Measurements from ENCODE around the gene IQSEC1.

The IQSEC1 gene

DNA sequence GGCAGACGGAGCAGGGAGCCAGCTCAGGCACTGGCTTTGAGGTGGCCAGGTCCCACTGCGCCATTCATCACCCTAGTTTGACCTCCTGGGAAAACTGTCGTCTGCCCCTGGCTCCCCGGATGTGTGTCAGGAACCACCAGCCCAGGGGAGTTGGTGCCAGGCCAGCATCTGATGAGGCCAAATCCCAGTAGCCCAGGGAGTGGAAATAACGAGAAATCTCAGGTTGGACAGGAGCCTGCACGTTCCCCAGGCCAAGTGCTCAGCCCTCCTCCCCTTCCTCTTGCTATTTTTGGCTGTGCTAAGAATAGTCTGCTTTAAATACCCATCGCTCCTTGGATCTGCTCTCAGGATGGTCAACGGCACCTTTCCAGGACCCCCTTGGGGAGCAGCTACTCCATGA lies 138.8 kb downstream of the IQSEC1 start:
- DNase-seq (ENCODE audit: low read depth): no peak

- DNase-seq (ENCODE audit: low read depth): no peak
Measured at GRCh38 chr3:12933901-12934300, 139.3 kb downstream of the IQSEC1 start.

- DNase-seq (ENCODE audit: low read depth): no peak
Measured at GRCh38 chr3:12932754-12933153, 140.5 kb downstream of the IQSEC1 start.

DNA sequence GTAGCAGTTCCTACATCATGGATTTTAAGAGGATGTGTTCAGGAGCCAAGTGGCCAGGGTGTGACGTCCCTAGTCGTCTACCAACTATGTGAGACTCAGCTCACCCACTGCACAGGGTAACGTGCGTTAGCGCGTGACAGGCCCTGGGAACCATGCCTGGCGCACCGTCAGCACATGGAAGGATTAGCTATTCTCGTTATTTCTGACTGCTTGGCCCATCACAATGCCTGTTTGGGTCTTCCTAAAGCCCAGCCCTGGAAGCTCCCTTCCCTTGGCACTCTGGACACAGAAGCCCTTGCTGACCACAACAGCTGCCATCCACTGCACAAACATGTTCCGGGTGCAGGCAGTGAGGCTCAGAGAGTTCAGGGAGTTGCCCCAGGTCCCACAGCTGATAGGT lies 140.9 kb downstream of the IQSEC1 start:
- no peak for DNase-seq (ENCODE audit: low read depth)

DNA sequence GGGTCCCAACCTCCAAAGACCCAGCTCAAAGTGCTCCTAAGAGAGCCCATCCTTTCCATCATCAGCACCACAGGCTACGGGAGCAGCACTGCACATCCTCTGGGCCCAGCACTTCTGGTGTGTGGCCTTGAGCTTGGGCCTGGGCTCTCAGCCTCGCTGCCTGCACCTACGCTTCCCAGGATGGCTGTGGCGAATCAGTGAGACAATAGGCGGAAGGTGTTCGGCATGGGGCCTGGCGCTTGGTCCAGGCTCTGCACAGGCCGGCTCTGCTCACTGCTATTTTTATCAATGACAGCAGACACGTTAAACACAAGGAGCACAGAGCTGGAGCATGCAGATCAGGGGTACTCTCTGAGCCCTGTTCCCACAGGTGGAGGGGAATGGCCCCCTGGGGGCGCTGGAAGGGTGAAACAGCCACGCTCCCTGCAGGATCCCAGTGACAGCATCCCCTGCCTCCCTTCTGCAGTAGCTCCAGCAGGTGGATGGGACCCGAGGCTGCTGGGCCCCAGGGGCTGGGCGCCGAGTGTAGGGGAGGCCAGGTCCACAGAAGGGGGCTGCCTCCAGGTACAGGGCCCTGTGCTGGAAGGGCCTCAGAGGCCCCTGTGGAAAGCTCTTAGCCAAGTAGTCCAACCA lies 141.8 kb downstream of the IQSEC1 start:
- no peak for DNase-seq (ENCODE audit: low read depth)

- no peak for DNase-seq (ENCODE audit: low read depth)
Measured at GRCh38 chr3:12929801-12930200, 143.4 kb downstream of the IQSEC1 start.

- DNase-seq (ENCODE audit: low read depth): no peak
Measured at GRCh38 chr3:12926660-12927059, 146.6 kb downstream of the IQSEC1 start.

GRCh38 chr3:12925648-12926047 lies 147.6 kb downstream of the IQSEC1 start:
- no peak for DNase-seq (ENCODE audit: low read depth)

GRCh38 chr3:12924437-12924836 lies 148.8 kb downstream of the IQSEC1 start:
- DNase-seq (ENCODE audit: low read depth): no peak

DNA sequence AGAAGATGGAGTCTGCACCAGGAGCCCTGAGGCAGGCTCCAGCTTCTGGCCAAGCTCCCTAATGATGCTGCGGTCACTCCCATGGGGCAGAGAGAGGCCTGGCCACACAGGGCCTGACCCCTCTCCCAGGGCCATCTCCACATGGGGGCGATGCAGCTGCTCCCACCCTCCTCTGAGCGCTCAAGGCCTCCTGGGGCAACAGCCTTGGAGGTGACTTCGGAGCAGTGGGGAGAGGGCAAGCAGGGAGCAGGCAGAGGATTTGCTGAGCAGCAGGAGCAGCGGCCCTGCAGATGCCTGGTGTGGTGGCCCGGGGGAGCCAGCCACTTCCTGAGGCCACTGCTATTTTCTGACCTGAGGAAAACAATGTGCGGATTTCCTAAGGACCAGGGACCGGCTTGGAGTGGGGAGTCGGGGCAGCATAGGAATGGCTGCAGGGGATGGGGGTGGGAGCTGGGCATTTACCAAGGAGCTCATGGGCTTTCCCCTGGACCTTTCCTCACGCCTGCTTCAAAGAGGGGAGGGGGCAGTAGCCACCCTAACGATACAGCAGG lies 150.3 kb downstream of the IQSEC1 start:
- no peak for DNase-seq (ENCODE audit: low read depth)

GRCh38 chr3:12922306-12922705 lies 150.9 kb downstream of the IQSEC1 start:
- DNase-seq (ENCODE audit: low read depth): no peak

GRCh38 chr3:12921736-12922135 lies 151.5 kb downstream of the IQSEC1 start:
- no peak for DNase-seq (ENCODE audit: low read depth)

GRCh38 chr3:12920967-12921366 lies 152.3 kb downstream of the IQSEC1 start:
- DNase-seq (ENCODE audit: low read depth): no peak

- no peak for DNase-seq (ENCODE audit: low read depth)
Measured at GRCh38 chr3:12919205-12919604, 154.0 kb downstream of the IQSEC1 start.

DNA sequence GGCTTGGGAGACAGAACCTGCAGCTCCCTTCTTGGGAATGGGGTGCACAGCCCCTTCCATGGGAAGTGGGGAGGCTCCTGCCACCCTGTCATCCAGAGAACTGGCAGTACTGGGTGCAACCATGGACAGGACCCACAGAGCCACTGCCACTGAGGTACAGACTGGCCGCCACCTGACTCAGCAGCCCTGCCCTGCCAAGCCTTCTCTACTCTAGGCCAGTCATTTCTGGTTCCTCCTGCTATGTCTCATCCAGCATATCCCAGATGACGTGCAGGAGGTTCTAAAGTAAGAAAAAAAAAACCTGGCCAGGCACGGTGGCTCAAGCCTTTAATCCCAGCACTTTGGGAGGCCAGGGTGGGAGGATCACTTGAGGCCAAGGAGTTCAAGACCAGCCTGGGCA lies 155.0 kb downstream of the IQSEC1 start:
- DNase-seq (ENCODE audit: low read depth): no peak

DNA sequence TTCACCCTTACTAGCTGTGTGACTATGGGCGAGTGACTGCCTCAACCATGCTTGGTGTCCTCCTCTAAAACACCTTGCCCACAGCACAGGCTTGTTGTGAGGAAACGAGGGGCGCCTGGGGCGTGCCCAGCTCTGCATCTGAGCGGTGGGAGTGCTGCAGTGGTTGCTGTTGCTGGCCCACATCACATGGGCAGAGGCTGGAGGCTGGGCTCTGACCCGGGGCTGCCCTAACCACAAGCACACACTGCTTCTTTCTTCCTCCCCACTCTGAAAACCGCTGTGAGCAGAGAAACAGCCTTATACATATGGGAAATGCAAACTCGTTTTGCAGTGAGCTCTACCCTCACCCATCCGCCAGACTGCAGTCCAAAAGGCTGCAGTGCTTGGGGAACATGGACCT lies 157.1 kb downstream of the IQSEC1 start:
- no peak for DNase-seq (ENCODE audit: low read depth)

DNA sequence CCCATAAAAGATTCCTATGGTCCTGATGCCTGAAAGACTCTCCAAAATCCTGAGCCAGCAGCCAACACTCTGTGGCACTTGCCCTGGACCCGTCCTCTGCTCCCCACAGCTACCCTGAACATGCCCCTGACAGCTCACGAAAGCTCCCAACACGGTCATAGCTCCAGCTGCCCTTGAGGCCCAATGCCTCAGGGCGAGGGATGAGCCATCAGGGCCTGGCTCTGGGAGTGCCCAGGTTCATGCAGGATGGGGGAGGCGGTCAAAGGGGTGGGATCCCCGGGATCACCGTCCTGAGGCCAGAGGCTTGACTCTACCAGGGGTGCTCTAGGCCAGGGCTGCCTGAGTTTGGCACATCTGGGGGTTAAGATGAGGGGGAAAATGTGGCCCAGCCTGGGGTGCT lies 159.1 kb downstream of the IQSEC1 start:
- no peak for DNase-seq (ENCODE audit: low read depth)

- DNase-seq (ENCODE audit: low read depth): no peak
Measured at GRCh38 chr3:12911881-12912415, 161.3 kb downstream of the IQSEC1 start.

DNA sequence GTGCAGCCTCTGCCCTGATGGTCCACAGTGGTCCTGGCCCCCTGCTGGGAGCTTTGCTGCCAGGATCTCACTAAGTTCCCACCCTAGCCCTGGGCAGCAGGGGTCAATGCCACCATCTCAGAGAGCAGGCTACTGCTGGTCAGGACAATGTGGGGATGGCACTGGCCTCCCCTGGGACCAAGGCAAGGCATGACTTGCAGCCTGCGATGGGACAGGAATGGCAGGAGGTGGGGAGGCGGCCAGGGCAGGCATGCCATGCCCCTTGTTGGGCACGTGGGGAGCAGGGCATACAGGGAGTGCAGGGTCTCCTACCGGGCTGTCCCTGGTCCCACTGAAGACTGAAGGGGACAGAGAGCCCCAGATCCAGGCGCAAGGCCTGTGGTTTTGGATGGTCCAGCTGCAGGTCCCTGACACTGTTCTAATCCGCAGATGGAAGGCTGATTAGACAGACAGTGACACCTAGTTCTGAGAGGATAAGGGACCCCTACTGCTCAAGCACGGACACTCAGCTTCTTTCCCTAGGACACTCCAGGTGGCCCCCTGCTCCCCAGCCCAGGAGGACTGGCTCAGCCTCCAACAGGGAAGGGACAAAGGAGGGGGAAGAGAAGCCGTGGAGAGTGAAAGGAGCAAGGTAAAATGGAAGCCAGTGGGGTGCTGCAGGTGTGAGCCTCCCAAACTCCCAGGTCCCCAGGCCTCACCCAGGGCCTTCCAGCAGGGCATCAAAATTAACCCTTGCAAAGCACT lies 162.7 kb downstream of the IQSEC1 start:
- no peak for DNase-seq (ENCODE audit: low read depth)

GRCh38 chr3:12909710-12910109 lies 163.5 kb downstream of the IQSEC1 start:
- no peak for DNase-seq (ENCODE audit: low read depth)

- DNase-seq (ENCODE audit: low read depth): no peak
Measured at GRCh38 chr3:12908859-12909258, 164.4 kb downstream of the IQSEC1 start.

DNA sequence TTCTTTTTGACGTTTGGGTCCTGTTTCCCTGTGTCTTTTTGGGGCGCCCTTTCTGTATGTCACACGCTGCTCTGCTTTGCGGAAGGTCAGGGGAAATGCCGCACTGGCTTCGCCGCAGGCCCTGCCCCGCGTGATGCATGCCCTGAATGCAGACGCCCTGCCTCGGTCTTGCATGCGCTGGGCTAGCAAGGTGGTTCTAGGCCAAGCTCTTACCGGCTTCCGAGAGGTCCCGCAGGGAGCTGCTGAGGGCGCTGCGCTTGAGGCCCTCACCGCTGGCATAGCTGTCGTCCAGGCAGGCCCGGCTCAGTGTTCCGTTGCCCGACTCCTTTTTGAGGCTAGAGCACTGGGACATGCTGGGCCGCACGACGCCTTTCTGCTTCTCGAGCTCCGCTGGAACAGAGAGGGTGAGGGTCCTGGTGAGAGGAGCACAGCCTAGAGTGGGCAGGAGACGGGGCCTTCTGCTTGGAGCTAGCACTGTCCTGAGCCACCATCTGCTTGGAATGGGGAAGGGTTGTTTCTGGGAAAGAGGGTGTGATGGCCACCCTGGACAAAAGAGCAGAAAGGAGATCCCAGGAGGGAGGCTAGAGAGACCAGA lies 165.0 kb downstream of the IQSEC1 start:
- DNase-seq (ENCODE audit: low read depth): no peak

GRCh38 chr3:12907729-12908128 lies 165.5 kb downstream of the IQSEC1 start:
- no peak for DNase-seq (ENCODE audit: low read depth)

All from stimulated activated CD4-positive, alpha-beta T cell treated with anti-CD3 and anti-CD28 coated beads, Interleukin-2, amount 100 ng/mL, for 4 hours (primary cell).